ENCODE measurements around the gene GALK1. TPM values are rescaled to one million over a fixed set of nuclear protein-coding genes. Genes with fewer than 3 reads are reported as not detected.
A peak's percentile ranks its signal among the peaks of the same experiment; 100 is the strongest.

Gene GALK1
- total and polyA plus RNA-seq, 3 donors from 2014 or later = 31.9 to 50.7 (median 32.1) TPM

- Histone ChIP-seq H3K4me3 (no peak overlapping the region), H3K4me1 (peaks cover 2% of the 10 kb centered on the region), H3K27ac (no peak overlapping the region), H3K36me3 (ENCODE audit: low read depth, missing control alignments) (no peaks in the 10 kb centered on the region), H3K27me3 (no peaks in the 10 kb centered on the region), H3K9me3 (no peaks in the 10 kb centered on the region)
- intact Hi-C loops (cut with DNase I; ENCODE audit: low total_unique reads) = no loop called here
- TF ChIP-seq POLR2A (IDR thresholded peaks at IDR 0.05) = no peak
- TF ChIP-seq, protein P1, sequence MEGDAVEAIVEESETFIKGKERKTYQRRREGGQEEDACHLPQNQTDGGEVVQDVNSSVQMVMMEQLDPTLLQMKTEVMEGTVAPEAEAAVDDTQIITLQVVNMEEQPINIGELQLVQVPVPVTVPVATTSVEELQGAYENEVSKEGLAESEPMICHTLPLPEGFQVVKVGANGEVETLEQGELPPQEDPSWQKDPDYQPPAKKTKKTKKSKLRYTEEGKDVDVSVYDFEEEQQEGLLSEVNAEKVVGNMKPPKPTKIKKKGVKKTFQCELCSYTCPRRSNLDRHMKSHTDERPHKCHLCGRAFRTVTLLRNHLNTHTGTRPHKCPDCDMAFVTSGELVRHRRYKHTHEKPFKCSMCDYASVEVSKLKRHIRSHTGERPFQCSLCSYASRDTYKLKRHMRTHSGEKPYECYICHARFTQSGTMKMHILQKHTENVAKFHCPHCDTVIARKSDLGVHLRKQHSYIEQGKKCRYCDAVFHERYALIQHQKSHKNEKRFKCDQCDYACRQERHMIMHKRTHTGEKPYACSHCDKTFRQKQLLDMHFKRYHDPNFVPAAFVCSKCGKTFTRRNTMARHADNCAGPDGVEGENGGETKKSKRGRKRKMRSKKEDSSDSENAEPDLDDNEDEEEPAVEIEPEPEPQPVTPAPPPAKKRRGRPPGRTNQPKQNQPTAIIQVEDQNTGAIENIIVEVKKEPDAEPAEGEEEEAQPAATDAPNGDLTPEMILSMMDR (IDR thresholded peaks at IDR 0.05) = no peak
- no peak for DNase-seq
- WGBS, 2 donors = 85% methylated on average over 18 of the region's 18 CpGs; no CpG with 5 or more reads in 1 of the 2 donors
Observed at GRCh38 chr17:75723171-75723930, 41.6 kb downstream of the GALK1 start.

DNA sequence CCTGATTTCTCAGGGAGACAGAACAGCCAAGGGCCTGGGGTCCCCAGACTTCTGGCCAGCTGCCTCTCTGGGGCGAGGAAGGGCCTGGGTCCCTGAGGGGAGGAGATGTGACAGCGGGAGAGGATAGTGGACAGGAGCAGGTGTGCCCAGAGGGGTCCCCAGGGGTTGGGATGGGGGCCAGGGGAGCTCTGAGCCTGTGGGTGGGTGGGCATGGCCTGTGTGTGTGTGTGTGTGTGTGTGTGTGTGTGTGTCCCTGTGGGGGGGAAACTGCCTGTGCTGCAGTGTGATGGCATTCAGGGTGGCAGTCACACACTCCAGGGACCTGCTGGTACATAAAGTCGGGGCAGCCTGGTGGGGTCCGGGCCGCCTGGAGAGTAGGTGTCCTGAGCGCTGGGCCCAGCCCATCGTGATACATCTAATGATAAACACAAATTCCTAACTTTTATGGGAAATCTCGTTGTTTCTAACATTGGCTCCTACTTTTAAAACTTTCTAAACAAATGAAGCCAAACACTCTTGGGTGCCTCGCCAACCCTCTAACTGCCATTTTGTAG is 42.4 kb downstream of the GALK1 start:
- intact Hi-C loops (cut with DNase I; ENCODE audit: low total_unique reads) = no loop called here
- Histone ChIP-seq H3K27ac (no peak overlapping the region), H3K27me3 (no peaks in the 10 kb centered on the region), H3K4me3 (no peak overlapping the region), H3K4me1 (peaks cover 2% of the 10 kb centered on the region), H3K9me3 (no peaks in the 10 kb centered on the region), H3K36me3 (ENCODE audit: low read depth, missing control alignments) (no peaks in the 10 kb centered on the region)
- WGBS, 2 donors = 88 to 96% methylated on average over 9 of the region's 9 CpGs
- no peak for TF ChIP-seq POLR2A (IDR thresholded peaks at IDR 0.05)
- TF ChIP-seq, protein P1 (IDR thresholded peaks at IDR 0.05) = no peak
- DNase-seq = no peak

DNA sequence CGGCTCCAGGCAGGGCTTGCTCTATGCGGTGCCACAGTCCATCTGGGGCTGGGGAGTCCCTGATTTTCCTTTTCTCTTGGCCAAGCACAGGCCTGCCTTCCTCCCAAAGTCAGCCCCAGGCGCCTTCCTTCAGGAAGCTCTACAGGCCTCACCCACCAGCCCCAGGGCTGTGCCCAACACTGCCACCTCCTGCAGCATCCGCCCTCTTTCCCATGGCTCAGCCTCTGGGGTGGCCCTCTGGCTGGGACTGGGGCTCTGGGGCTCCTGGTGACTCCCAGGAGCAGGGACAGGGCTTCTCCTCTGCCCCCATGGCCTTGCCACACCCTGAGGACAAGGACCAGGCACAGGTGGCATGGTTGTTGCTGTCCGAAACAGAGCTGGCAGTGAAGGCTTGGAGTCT is 42.9 kb downstream of the GALK1 start:
- no peak for DNase-seq
- no peak overlapping the region for H3K27ac ChIP-seq
- TF ChIP-seq, protein P1 (IDR thresholded peaks at IDR 0.05) = no peak
- no peak for TF ChIP-seq POLR2A (IDR thresholded peaks at IDR 0.05)
- no peaks in the 10 kb centered on the region for H3K36me3 ChIP-seq (ENCODE audit: low read depth, missing control alignments)
- no peaks in the 10 kb centered on the region for H3K9me3 ChIP-seq
- WGBS, 2 donors = 73 to 82% methylated on average over 5 of the region's 5 CpGs
- intact Hi-C loops (cut with DNase I; ENCODE audit: low total_unique reads) = no loop called here
- peaks cover 2% of the 10 kb centered on the region for H3K4me1 ChIP-seq
- no peaks in the 10 kb centered on the region for H3K27me3 ChIP-seq
- no peak overlapping the region for H3K4me3 ChIP-seq

DNA sequence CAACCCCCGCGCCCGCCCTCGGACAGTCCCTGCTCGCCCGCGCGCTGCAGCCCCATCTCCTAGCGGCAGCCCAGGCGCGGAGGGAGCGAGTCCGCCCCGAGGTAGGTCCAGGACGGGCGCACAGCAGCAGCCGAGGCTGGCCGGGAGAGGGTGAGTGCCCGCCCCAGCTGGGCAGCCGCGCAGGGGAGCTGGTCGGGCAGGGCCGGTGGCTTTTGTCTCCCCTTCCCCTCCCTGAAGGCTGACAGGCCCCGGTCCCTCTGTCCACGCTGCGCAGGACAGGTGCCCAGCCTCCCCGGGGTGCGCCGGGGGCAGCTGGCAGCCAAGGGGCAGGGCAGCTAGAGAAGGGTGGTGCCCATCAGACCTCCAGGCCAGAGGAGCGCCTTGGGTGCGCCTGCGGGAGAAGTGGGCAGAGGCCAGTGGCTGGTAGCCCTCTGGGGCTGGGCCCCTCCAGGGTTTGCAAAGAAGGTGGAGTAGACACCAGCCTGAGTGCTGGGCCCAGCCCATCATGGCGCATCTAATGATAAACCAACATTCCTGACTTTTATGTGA is 43.5 kb downstream of the GALK1 start:
- Histone ChIP-seq H3K27me3 (no peaks in the 10 kb centered on the region), H3K4me1 (peaks cover 2% of the 10 kb centered on the region), H3K36me3 (ENCODE audit: low read depth, missing control alignments) (no peaks in the 10 kb centered on the region), H3K4me3 (peak overlapping the region; percentile 32 to 47), H3K27ac (no peak overlapping the region), H3K9me3 (no peaks in the 10 kb centered on the region)
- 22 to 28% methylated on average over 4 to 28 of the region's 33 CpGs for WGBS, 2 donors
- no peak for DNase-seq
- no peak for TF ChIP-seq POLR2A (IDR thresholded peaks at IDR 0.05)
- TF ChIP-seq, protein P1 (IDR thresholded peaks at IDR 0.05) = no peak
- intact Hi-C loops (cut with DNase I; ENCODE audit: low total_unique reads) = no loop called here
